GM19438 (cell line): ENCODE measurements around the gene WDR12.
A peak's percentile ranks its signal among the peaks of the same experiment; 100 is the strongest.
"Not testable (repeated sequence)": the region's sequence is repeated elsewhere in the genome, so short reads cannot be mapped to it uniquely, and the experiment has no call there.

Experiments used
- ATAC-seq: cut with Tn5 transposase; IDR thresholded peaks from one replicate; pipeline ENCODE4 v1.9.1; 2021; ENCODE audit warnings: low read depth; ENCODE audit not compliant: unreplicated experiment

Gene WDR12

GRCh38 chr2:202911512-202912341 is at the start of gene WDR12, which contains the start of gene CARF:
TSS of gene WDR12 (minus strand) at chr2:202911673. CDS start at chr2:202911476, 197 bp downstream.
TSS of gene CARF (plus strand) at chr2:202912275. CDS start at chr2:202941903, 29,628 bp downstream.
- ATAC-seq: peak; percentile 65

GRCh38 chr2:202960524-202960923 is 49.1 kb upstream of the WDR12 start:
- ATAC-seq: no peak

GRCh38 chr2:202950592-202950991 is 39.1 kb upstream of the WDR12 start:
- no peak for ATAC-seq

GRCh38 chr2:202949333-202949732 is 37.9 kb upstream of the WDR12 start:
- not testable (repeated sequence) for ATAC-seq

GRCh38 chr2:202945497-202945896 is 34.0 kb upstream of the WDR12 start:
- no peak for ATAC-seq

GRCh38 chr2:202944816-202945215 is 33.3 kb upstream of the WDR12 start:
- ATAC-seq: no peak

GRCh38 chr2:202944408-202944807 is 32.9 kb upstream of the WDR12 start:
- no peak for ATAC-seq

GRCh38 chr2:202941771-202942170 is 30.3 kb upstream of the WDR12 start:
- ATAC-seq: no peak

GRCh38 chr2:202938960-202939359 is 27.5 kb upstream of the WDR12 start:
- no peak for ATAC-seq

- ATAC-seq: no peak
These were observed 23.0 kb upstream of the WDR12 start for GRCh38 chr2:202934456-202934855.

GRCh38 chr2:202933958-202934357 is 22.5 kb upstream of the WDR12 start:
- ATAC-seq: no peak

- no peak for ATAC-seq
These were observed 21.7 kb upstream of the WDR12 start for GRCh38 chr2:202933139-202933510.

- ATAC-seq: no peak
These were observed 21.1 kb upstream of the WDR12 start for GRCh38 chr2:202932425-202933138.

- ATAC-seq: no peak
These were observed 7.4 kb upstream of the WDR12 start for GRCh38 chr2:202918860-202919259.

- peak; percentile 49 for ATAC-seq
These were observed 1.1 kb upstream of the WDR12 start for GRCh38 chr2:202912342-202913201.

GRCh38 chr2:202911203-202911511 is 316 bp downstream of the WDR12 start:
- ATAC-seq: peak; percentile 11

GRCh38 chr2:202910698-202911097 is 775 bp downstream of the WDR12 start:
- no peak for ATAC-seq

- not testable (repeated sequence) for ATAC-seq
These were observed 1.2 kb downstream of the WDR12 start for GRCh38 chr2:202910250-202910649.

GRCh38 chr2:202909394-202910192 is 1.9 kb downstream of the WDR12 start:
- no peak for ATAC-seq

GRCh38 chr2:202908186-202908585 is 3.3 kb downstream of the WDR12 start:
- no peak for ATAC-seq
